Measurements from ENCODE around the gene ANKRD2. TPM values are rescaled to one million over a fixed set of nuclear protein-coding genes. Genes with fewer than 3 reads are reported as not detected.

The ANKRD2 gene
- total and polyA plus RNA-seq, 10 of the 15 experiments (the other 5 are each of a cell fraction or from before 2014, with no cell fraction given): 0.18 to 0.23 TPM; not detected in 8

DNA sequence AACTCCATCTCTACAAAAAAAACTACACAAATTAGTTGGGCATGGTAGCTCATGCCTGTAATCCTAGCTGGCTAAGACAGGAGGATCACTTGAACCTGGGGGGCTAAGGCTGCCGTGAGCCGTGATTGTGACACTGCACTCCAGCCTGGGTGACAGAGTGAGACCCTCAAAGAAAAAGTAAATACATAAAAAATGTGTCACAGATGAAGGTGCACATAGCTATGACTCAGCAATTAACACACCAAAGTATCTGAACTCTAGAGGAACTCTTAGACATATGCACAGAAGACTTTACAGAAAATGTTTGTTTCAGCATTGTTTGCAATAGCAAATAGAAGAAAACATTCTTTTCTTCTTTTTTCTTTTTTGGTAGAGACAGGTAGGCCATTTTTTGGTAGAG is 25.2 kb downstream of the ANKRD2 start:
- H3K27me3 ChIP-seq (replicated peaks in 1 of 2; ENCODE audit: control insufficient read depth in 2 of 2, insufficient read depth in 2 of 2, low read length in 1 of 2): no peaks in the 10 kb centered on the region; a peak in 1 of 4 replicates
- H3K4me2 ChIP-seq (ENCODE audit: control insufficient read depth, insufficient read depth): no peak overlapping the region
- ChIA-PET RAD21 (ENCODE audit: unreplicated experiment) (no interaction called here), CTCF (interaction anchor here (0.9 to 1.9 kb wide), 2 partner anchors 22 to 25 kb away, joined by 4 to 6 read pairs; partner anchors contain the start of gene ANKRD2), SMC1A (ENCODE audit: uncharacterized antibody, unreplicated experiment) (no interaction called here), POLR2A (no interaction called here)
- no peak overlapping the region for H3K9ac ChIP-seq (ENCODE audit: control insufficient read depth, insufficient read depth, low read length)
- H3K79me2 ChIP-seq (ENCODE audit: control insufficient read depth, insufficient read depth, low read length): no peaks in the 10 kb centered on the region
- WGBS (ENCODE audit: insufficient coverage, insufficient replicate concordance, low lambda C conversion rate, missing lambda C conversion rate): 84% methylated on average over 2 of the region's 2 CpGs
- no TSS peak for BruUV-seq (replicated peaks)
- H3K27ac ChIP-seq (ENCODE audit: control insufficient read depth, insufficient read depth): no peak overlapping the region
- H3K4me3 ChIP-seq: no peak overlapping the region
- H2AFZ ChIP-seq (ENCODE audit: control insufficient read depth, low read depth, low read length): no peak overlapping the region
- no peak for ATAC-seq
- no peaks in the 10 kb centered on the region for H3K4me1 ChIP-seq (ENCODE audit: control insufficient read depth, insufficient read depth, low read length)
- no peaks in the 10 kb centered on the region for H3K36me3 ChIP-seq (ENCODE audit: control insufficient read depth in 2 of 2, insufficient read depth in 2 of 2, low read length in 1 of 2)
- intact Hi-C loops (cut with micrococcal nuclease; ENCODE audit: unreplicated experiment) (no loop called here), in situ Hi-C loops (cut with MboI) (no loop called here)
- no peaks in the 10 kb centered on the region for H4K20me1 ChIP-seq (ENCODE audit: control insufficient read depth, insufficient read depth)
- no peak for DNase-seq (ENCODE audit: low read depth, low spot score)
- H3K9me3 ChIP-seq (replicated peaks; ENCODE audit: control insufficient read depth, insufficient read depth, low read length): no peaks in the 10 kb centered on the region
- TF ChIP-seq BACH1 (IDR thresholded peaks at IDR 0.05; ENCODE audit: borderline replicate concordance): 0 out of 2 replicates have a peak, but pooled peaks have one; percentile 35
- no peak for TF ChIP-seq JUND (IDR thresholded peaks at IDR 0.05; ENCODE audit: low read depth, low read length)
- no peak for FAIRE-seq

DNA sequence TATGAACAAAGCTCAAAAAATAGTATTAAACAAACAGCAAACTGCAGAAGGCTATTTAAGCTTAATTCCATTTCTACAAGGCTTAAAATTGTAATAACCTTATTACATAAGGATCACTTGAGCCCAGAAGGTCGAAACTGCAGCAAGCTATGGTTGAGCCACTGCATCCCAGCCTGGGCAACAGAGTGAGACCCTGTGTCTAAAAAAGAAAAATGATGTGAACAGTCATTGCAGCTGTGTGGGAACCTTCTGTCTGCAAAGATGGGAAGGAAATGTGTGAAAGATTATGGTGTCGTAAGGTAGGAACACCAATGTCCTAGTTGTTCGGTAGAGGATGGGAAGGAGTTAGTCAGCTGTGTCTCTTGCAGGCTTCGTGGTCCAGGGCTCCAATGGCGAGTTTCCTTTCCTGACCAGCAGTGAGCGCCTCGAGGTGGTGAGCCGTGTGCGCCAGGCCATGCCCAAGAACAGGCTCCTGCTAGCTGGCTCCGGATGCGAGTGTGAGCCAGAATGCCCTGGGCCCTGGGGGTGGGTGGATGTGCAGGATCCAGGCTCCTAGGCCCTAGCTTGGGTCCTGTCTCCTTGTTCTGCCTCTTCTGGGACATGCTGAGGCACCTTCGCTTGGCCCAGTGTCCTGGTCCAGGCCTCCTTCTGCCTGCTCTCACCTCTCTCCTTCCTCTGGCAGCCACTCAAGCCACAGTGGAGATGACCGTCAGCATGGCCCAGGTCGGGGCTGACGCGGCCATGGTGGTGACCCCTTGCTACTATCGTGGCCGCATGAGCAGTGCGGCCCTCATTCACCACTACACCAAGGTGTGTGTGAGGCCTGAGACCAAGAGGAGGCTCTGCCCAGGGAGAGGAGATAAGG is 26.1 kb downstream of the ANKRD2 start:
- in situ Hi-C loops (cut with MboI): no loop called here
- H3K27ac ChIP-seq (ENCODE audit: control insufficient read depth, insufficient read depth): no peak overlapping the region
- 75% methylated on average over 19 of the region's 19 CpGs for WGBS (ENCODE audit: insufficient coverage, insufficient replicate concordance, low lambda C conversion rate, missing lambda C conversion rate)
- H3K36me3 ChIP-seq (ENCODE audit: control insufficient read depth in 2 of 2, insufficient read depth in 2 of 2, low read length in 1 of 2): no peaks in the 10 kb centered on the region
- no peaks in the 10 kb centered on the region for H3K79me2 ChIP-seq (ENCODE audit: control insufficient read depth, insufficient read depth, low read length)
- RAD21 ChIA-PET (ENCODE audit: unreplicated experiment): no interaction called here
- no peaks in the 10 kb centered on the region for H4K20me1 ChIP-seq (ENCODE audit: control insufficient read depth, insufficient read depth)
- H3K9ac ChIP-seq (ENCODE audit: control insufficient read depth, insufficient read depth, low read length): no peak overlapping the region
- CTCF ChIA-PET: interaction anchor here (0.9 to 1.9 kb wide), 2 partner anchors 23 to 26 kb away, joined by 4 to 6 read pairs; partner anchors contain the start of gene ANKRD2
- H3K27me3 ChIP-seq (replicated peaks in 1 of 2; ENCODE audit: control insufficient read depth in 2 of 2, insufficient read depth in 2 of 2, low read length in 1 of 2): no peaks in the 10 kb centered on the region; a peak in 1 of 4 replicates
- POLR2A ChIA-PET: no interaction called here
- no peak overlapping the region for H3K4me3 ChIP-seq
- no peak overlapping the region for H2AFZ ChIP-seq (ENCODE audit: control insufficient read depth, low read depth, low read length)
- no peak overlapping the region for H3K4me2 ChIP-seq (ENCODE audit: control insufficient read depth, insufficient read depth)
- SMC1A ChIA-PET (ENCODE audit: uncharacterized antibody, unreplicated experiment): no interaction called here
- H3K9me3 ChIP-seq (replicated peaks; ENCODE audit: control insufficient read depth, insufficient read depth, low read length): no peaks in the 10 kb centered on the region
- ATAC-seq (no peak), FAIRE-seq (no peak), DNase-seq (ENCODE audit: low read depth, low spot score) (no peak)
- H3K4me1 ChIP-seq (ENCODE audit: control insufficient read depth, insufficient read depth, low read length): no peaks in the 10 kb centered on the region
- intact Hi-C loops (cut with micrococcal nuclease; ENCODE audit: unreplicated experiment): no loop called here
- BruUV-seq (replicated peaks): no TSS peak
- TF ChIP-seq POLR2A (IDR thresholded peaks at IDR 0.05; ENCODE audit: low read depth, low read length): no peak
- TF ChIP-seq ELK1 (IDR thresholded peaks at IDR 0.05; ENCODE audit: low read depth, low read length): no peak
- TF ChIP-seq MAX (IDR thresholded peaks at IDR 0.05; ENCODE audit: low read depth, low read length): no peak
- TF ChIP-seq, protein P1, sequence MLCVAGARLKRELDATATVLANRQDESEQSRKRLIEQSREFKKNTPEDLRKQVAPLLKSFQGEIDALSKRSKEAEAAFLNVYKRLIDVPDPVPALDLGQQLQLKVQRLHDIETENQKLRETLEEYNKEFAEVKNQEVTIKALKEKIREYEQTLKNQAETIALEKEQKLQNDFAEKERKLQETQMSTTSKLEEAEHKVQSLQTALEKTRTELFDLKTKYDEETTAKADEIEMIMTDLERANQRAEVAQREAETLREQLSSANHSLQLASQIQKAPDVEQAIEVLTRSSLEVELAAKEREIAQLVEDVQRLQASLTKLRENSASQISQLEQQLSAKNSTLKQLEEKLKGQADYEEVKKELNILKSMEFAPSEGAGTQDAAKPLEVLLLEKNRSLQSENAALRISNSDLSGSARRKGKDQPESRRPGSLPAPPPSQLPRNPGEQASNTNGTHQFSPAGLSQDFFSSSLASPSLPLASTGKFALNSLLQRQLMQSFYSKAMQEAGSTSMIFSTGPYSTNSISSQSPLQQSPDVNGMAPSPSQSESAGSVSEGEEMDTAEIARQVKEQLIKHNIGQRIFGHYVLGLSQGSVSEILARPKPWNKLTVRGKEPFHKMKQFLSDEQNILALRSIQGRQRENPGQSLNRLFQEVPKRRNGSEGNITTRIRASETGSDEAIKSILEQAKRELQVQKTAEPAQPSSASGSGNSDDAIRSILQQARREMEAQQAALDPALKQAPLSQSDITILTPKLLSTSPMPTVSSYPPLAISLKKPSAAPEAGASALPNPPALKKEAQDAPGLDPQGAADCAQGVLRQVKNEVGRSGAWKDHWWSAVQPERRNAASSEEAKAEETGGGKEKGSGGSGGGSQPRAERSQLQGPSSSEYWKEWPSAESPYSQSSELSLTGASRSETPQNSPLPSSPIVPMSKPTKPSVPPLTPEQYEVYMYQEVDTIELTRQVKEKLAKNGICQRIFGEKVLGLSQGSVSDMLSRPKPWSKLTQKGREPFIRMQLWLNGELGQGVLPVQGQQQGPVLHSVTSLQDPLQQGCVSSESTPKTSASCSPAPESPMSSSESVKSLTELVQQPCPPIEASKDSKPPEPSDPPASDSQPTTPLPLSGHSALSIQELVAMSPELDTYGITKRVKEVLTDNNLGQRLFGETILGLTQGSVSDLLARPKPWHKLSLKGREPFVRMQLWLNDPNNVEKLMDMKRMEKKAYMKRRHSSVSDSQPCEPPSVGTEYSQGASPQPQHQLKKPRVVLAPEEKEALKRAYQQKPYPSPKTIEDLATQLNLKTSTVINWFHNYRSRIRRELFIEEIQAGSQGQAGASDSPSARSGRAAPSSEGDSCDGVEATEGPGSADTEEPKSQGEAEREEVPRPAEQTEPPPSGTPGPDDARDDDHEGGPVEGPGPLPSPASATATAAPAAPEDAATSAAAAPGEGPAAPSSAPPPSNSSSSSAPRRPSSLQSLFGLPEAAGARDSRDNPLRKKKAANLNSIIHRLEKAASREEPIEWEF (IDR thresholded peaks at IDR 0.05; ENCODE audit: insufficient replicate concordance, low read depth, low read length): no peak

Data from GM12878 (cell line).